Keratinocyte (primary cell): ENCODE results near the gene ELFN2. TPM values are rescaled to one million over a fixed set of nuclear protein-coding genes. Genes with fewer than 3 reads are reported as not detected.

ENCODE experiments used
- DNase-seq: peaks from one replicate; pipeline ENCODE4 v3.0.0-alpha.2; 2011; ENCODE audit warnings: low read depth, missing footprints, low spot score
- FAIRE-seq: peaks from 2 replicates; lab custom pipeline; 2011; peaks lifted over from hg19 to GRCh38; lab: Jason Lieb, UNC
- H2AFZ ChIP-seq: 2 replicates; pipeline ENCODE4 v1.6.0; 2012; ENCODE audit warnings: low read length, control low read depth, inconsistent platforms; ENCODE audit not compliant: control insufficient read depth
- H3K27ac ChIP-seq: 2 replicates; pipeline ENCODE4 v1.5.1; 2011; ENCODE audit warnings: low read length; ENCODE audit not compliant: control insufficient read depth, insufficient read depth
- H3K27me3 ChIP-seq: 3 replicates; pipeline ENCODE4 v1.6.0; 2011; ENCODE audit warnings: low read length; ENCODE audit not compliant: control insufficient read depth, insufficient read depth; ENCODE audit errors: extremely low read depth
- H3K36me3 ChIP-seq, 2 experiments: 2 replicates in 1 of 2; 3 replicates in 1 of 2; pipeline ENCODE4 v1.5.1; 2011; ENCODE audit warnings: low read length in 2 of 2, mild to moderate bottlenecking in 1 of 2; ENCODE audit not compliant: control insufficient read depth in 2 of 2, insufficient read depth in 2 of 2; ENCODE audit errors: extremely low read depth in 1 of 2
- H3K4me1 ChIP-seq: 3 replicates; pipeline ENCODE4 v1.5.1; 2011; ENCODE audit warnings: low read length; ENCODE audit not compliant: control insufficient read depth, insufficient read depth; ENCODE audit errors: extremely low read depth
- H3K4me2 ChIP-seq: 3 replicates; pipeline ENCODE4 v1.6.0; 2011; ENCODE audit warnings: low read depth, low read length; ENCODE audit not compliant: control insufficient read depth, insufficient read depth; ENCODE audit errors: extremely low read depth
- H3K4me3 ChIP-seq, 3 experiments: fragments of 200-600 bp in 1 of 3; sonication (generic) in 1 of 3; 2 replicates in 2 of 3; 3 replicates in 1 of 3; pipeline ENCODE4 v1.5.1; 2011 to 2016; ENCODE audit warnings: low read length in 3 of 3, mild to moderate bottlenecking in 3 of 3, control low read depth in 2 of 3, inconsistent platforms in 1 of 3, low read depth in 1 of 3, mixed read lengths in 1 of 3, mixed run types in 1 of 3, moderate library complexity in 1 of 3; ENCODE audit not compliant: control insufficient read depth in 2 of 3, insufficient read depth in 2 of 3; ENCODE audit errors: extremely low read depth in 1 of 3
- H3K79me2 ChIP-seq: 2 replicates; pipeline ENCODE4 v1.6.0; 2012; ENCODE audit warnings: low read length; ENCODE audit not compliant: control insufficient read depth, insufficient read depth
- H3K9ac ChIP-seq: 3 replicates; pipeline ENCODE4 v1.6.0; 2011; ENCODE audit warnings: low read length; ENCODE audit not compliant: control insufficient read depth, insufficient read depth; ENCODE audit errors: extremely low read depth
- H3K9me1 ChIP-seq: 3 replicates; pipeline ENCODE4 v1.6.0; 2011; ENCODE audit warnings: low read length; ENCODE audit not compliant: control insufficient read depth, insufficient read depth; ENCODE audit errors: extremely low read depth
- H3K9me3 ChIP-seq: 2 replicates; pipeline ENCODE4 v1.5.1; 2012; ENCODE audit warnings: low read depth, low read length; ENCODE audit not compliant: control insufficient read depth
- H4K20me1 ChIP-seq: 3 replicates; pipeline ENCODE4 v1.6.0; 2011; ENCODE audit warnings: low read length; ENCODE audit not compliant: control insufficient read depth, insufficient read depth; ENCODE audit errors: extremely low read depth
- EZH2 ChIP-seq: IDR thresholded peaks from one replicate; pipeline ENCODE4 v1.6.1; 2012; ENCODE audit warnings: inconsistent platforms, mild to moderate bottlenecking, low read length, moderate library complexity
- dilution Hi-C: fragments of 300-500 bp; cut with MboI; formaldehyde crosslinking; loops from one replicate; pipeline ENCODE4 v1.7.0; 2020; ENCODE audit warnings: low sequenced_read_pairs; ENCODE audit not compliant: extremely low pct_ligation_motif_present
- polyA plus RNA-seq, 5 experiments: library from polyadenylated mRNA; depleted of rRNA in 3 of 5; stranded (reverse) in 3 of 5; stranded (forward) in 1 of 5; unstranded in 1 of 5; fragments of >200 nt; gene quantifications; 1 replicate in 1 of 5; 2 replicates in 3 of 5; 3 replicates in 1 of 5; pipeline versions ENCODE4 v1.2.1 to v1.2.3, GENCODE V29; 2011 to 2012; ENCODE audit warnings: missing spikeins in 2 of 5, low read depth in 1 of 5, low replicate concordance in 1 of 5
- TF ChIP-seq, protein P1 (sequence below), 3 experiments: IDR thresholded peaks in 1 of 3; conservative IDR thresholded peaks in 1 of 3; optimal IDR thresholded peaks in 1 of 3; 2 replicates in 2 of 3; 3 replicates in 1 of 3; pipeline versions ENCODE3 to v1.5.1; 2011; ENCODE audit warnings: low read length in 3 of 3, mild to moderate bottlenecking in 3 of 3, moderate library complexity in 2 of 3, control low read depth in 1 of 3, inconsistent platforms in 1 of 3; ENCODE audit not compliant: insufficient read depth in 2 of 3; ENCODE audit errors: extremely low read depth in 1 of 3

The ELFN2 gene
- polyA plus RNA-seq, 1 donor (not counting 4 experiments of a cell fraction or from before 2014, with no cell fraction given) = 0.13 TPM

- Histone ChIP-seq H3K36me3 (no peaks in the 10 kb centered on the region), H3K27me3 (peaks cover under 1% of the 10 kb centered on the region), H3K9me3 (no peaks in the 10 kb centered on the region), H4K20me1 (no peaks in the 10 kb centered on the region), H3K9me1 (no peaks in the 10 kb centered on the region), H3K27ac (no peak overlapping the region), H3K79me2 (no peaks in the 10 kb centered on the region), H3K4me3 (no peak overlapping the region), H3K4me1 (no peaks in the 10 kb centered on the region), H3K9ac (no peak overlapping the region), H2AFZ (no peak overlapping the region), H3K4me2 (no peak overlapping the region)
- FAIRE-seq (no peak), DNase-seq (no peak)
- TF ChIP-seq, protein P1, sequence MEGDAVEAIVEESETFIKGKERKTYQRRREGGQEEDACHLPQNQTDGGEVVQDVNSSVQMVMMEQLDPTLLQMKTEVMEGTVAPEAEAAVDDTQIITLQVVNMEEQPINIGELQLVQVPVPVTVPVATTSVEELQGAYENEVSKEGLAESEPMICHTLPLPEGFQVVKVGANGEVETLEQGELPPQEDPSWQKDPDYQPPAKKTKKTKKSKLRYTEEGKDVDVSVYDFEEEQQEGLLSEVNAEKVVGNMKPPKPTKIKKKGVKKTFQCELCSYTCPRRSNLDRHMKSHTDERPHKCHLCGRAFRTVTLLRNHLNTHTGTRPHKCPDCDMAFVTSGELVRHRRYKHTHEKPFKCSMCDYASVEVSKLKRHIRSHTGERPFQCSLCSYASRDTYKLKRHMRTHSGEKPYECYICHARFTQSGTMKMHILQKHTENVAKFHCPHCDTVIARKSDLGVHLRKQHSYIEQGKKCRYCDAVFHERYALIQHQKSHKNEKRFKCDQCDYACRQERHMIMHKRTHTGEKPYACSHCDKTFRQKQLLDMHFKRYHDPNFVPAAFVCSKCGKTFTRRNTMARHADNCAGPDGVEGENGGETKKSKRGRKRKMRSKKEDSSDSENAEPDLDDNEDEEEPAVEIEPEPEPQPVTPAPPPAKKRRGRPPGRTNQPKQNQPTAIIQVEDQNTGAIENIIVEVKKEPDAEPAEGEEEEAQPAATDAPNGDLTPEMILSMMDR (optimal IDR thresholded peaks at IDR 0.05 in 1 of 3, IDR thresholded peaks at IDR 0.05 in 1 of 3, conservative IDR thresholded peaks at IDR 0.05 in 1 of 3; ENCODE audit: extremely low read depth in 1 of 3, insufficient read depth in 2 of 3, low read length in 3 of 3) = no peak
- no peak for TF ChIP-seq EZH2
- dilution Hi-C loops = no loop called here
Observed at GRCh38 chr22:37363261-37363992, 63.9 kb downstream of the ELFN2 start.

GRCh38 chr22:37362621-37363020 lies 64.7 kb downstream of the ELFN2 start:
- no peak for FAIRE-seq
- no peak overlapping the region for H3K4me3 ChIP-seq
- no peak overlapping the region for H3K4me2 ChIP-seq
- dilution Hi-C loops = no loop called here
- H4K20me1 ChIP-seq = no peaks in the 10 kb centered on the region
- no peak overlapping the region for H2AFZ ChIP-seq
- no peaks in the 10 kb centered on the region for H3K9me3 ChIP-seq
- no peaks in the 10 kb centered on the region for H3K4me1 ChIP-seq
- H3K79me2 ChIP-seq = no peaks in the 10 kb centered on the region
- H3K9ac ChIP-seq = no peak overlapping the region
- H3K27ac ChIP-seq = no peak overlapping the region
- no peaks in the 10 kb centered on the region for H3K9me1 ChIP-seq
- peaks cover 8% of the 10 kb centered on the region for H3K27me3 ChIP-seq
- no peak for DNase-seq
- TF ChIP-seq, protein P1 (optimal IDR thresholded peaks at IDR 0.05 in 1 of 3, IDR thresholded peaks at IDR 0.05 in 1 of 3, conservative IDR thresholded peaks at IDR 0.05 in 1 of 3; ENCODE audit: extremely low read depth in 1 of 3, insufficient read depth in 2 of 3, low read length in 3 of 3) = no peak
- no peak for TF ChIP-seq EZH2
- H3K36me3 ChIP-seq = no peaks in the 10 kb centered on the region
